K562 (cell line): ENCODE data around the gene AK4. TPM values are rescaled to one million over a fixed set of nuclear protein-coding genes. Genes with fewer than 3 reads are reported as not detected.

ENCODE experiments used
- ARID1B ChIP-seq: fragments of 450-650 bp; IDR thresholded peaks from 2 replicates; pipeline ENCODE4 v1.6.1; 2016; ENCODE audit warnings: antibody characterized with exemption, mild to moderate bottlenecking, inconsistent platforms
- CHCHD3 ChIP-seq: fragments of 250-450 bp; sonication (Bioruptor Pico); IDR thresholded peaks from 2 replicates; pipeline ENCODE4 v2.1.2; 2022; ENCODE audit warnings: mild to moderate bottlenecking
- MAZ ChIP-seq, 2 experiments: fragments of 450-650 bp in 1 of 2; sonication (generic) in 1 of 2; formaldehyde crosslinking; IDR thresholded peaks in 1 of 2; conservative IDR thresholded peaks in 1 of 2; 2 replicates each; pipeline versions ENCODE4 v1.4.0 to v1.5.0; 2020; ENCODE audit warnings: mild to moderate bottlenecking in 1 of 2, missing genetic modification reagents in 1 of 2
- PHB2 ChIP-seq: fragments of 450-650 bp; IDR thresholded peaks from 2 replicates; pipeline ENCODE4 v1.6.1; 2017; ENCODE audit warnings: low read depth
- RCOR1 ChIP-seq, 2 experiments: IDR thresholded peaks; 2 replicates each; pipeline ENCODE4 v1.6.1; 2012; ENCODE audit warnings: low read depth in 2 of 2, low read length in 2 of 2, borderline replicate concordance in 1 of 2, improper control_type of control experiment in 1 of 2
- SP2 ChIP-seq: IDR thresholded peaks from 2 replicates; pipeline ENCODE4 v1.6.1; 2011; ENCODE audit warnings: mild to moderate bottlenecking, low read depth, low read length, moderate library complexity; ENCODE audit not compliant: poor library complexity, severe bottlenecking; ENCODE audit errors: extremely low read depth
- TARDBP ChIP-seq: fragments of 450-650 bp; IDR thresholded peaks from 2 replicates; pipeline ENCODE4 v1.6.1; 2016
- ZHX1 ChIP-seq: fragments of 150-350 bp; conservative IDR thresholded peaks from 2 replicates; pipeline ENCODE4 v1.6.1; 2014; ENCODE audit warnings: low read length
- ZNF740 ChIP-seq, 3 experiments: fragments of 200-800 bp in 1 of 3; sonication (Bioruptor generic) in 1 of 3; sonication (generic) in 1 of 3; formaldehyde crosslinking in 1 of 3; IDR thresholded peaks; 2 replicates each; pipeline versions ENCODE4 v1.6.1 to v1.8.0; 2016 to 2022; ENCODE audit warnings: mild to moderate bottlenecking in 2 of 3, missing compliant biosample characterization in 2 of 3, missing genetic modification characterization in 2 of 3, missing genetic modification reagents in 1 of 3
- polyA plus RNA-seq, 8 experiments: library from polyadenylated mRNA; depleted of rRNA in 4 of 8; stranded (reverse) in 5 of 8; unstranded in 3 of 8; fragments of >200 nt; fragmentation: Nextera tagmentation in 2 of 8; fragmentation: Illumina TruSeq in 1 of 8; extraction: Ambion mirVana in 2 of 8; extraction: Trizol in 1 of 8; gene quantifications; 2 replicates each; pipeline versions ENCODE4 v1.2.1 to v1.2.3, GENCODE V29; 2011 to 2014; ENCODE audit warnings: inconsistent platforms in 1 of 8, missing spikeins in 1 of 8
- total RNA-seq, 7 experiments: library from RNA; depleted of rRNA in 6 of 7; stranded (reverse); fragments of >200 nt in 6 of 7; fragmentation: Illumina TruSeq in 2 of 7; extraction: Trizol in 2 of 7; gene quantifications; 2 replicates each; pipeline versions ENCODE4 v1.2.1 to v1.2.3, GENCODE V29; 2011 to 2021; ENCODE audit warnings: low replicate concordance in 1 of 7
- TF ChIP-seq, protein P1 (sequence below): fragments of 450-650 bp; IDR thresholded peaks from 2 replicates; pipeline ENCODE4 v1.6.1; 2016; ENCODE audit warnings: mild to moderate bottlenecking, moderate library complexity

AK4 gene
- total and polyA plus RNA-seq, 9 of the 15 experiments (the other 6 are each of a cell fraction or from before 2014, with no cell fraction given) = 10.4 to 96.6 (median 21.5) TPM

- TF ChIP-seq RCOR1 (IDR thresholded peaks at IDR 0.05; ENCODE audit: borderline replicate concordance in 1 of 2, low read depth in 2 of 2, low read length in 2 of 2) (0 out of 4 replicates have a peak, but pooled peaks of 1 of the 2 experiments have one; percentile 34), TARDBP (no peak), PHB2 (no peak), CHCHD3 (CRISPR knock-in tag) (no peak), MAZ (CRISPR knock-in tag; conservative IDR thresholded peaks at IDR 0.05 in 1 of 2, IDR thresholded peaks at IDR 0.05 in 1 of 2) (no peak), ZNF740 (CRISPR knock-in tag; IDR thresholded peaks at IDR 0.05) (no peak), ZNF740 (tag; IDR thresholded peaks at IDR 0.05) (no peak), ARID1B (peak; percentile 49), ZHX1 (no peak), SP2 (no peak)
- TF ChIP-seq, protein P1, sequence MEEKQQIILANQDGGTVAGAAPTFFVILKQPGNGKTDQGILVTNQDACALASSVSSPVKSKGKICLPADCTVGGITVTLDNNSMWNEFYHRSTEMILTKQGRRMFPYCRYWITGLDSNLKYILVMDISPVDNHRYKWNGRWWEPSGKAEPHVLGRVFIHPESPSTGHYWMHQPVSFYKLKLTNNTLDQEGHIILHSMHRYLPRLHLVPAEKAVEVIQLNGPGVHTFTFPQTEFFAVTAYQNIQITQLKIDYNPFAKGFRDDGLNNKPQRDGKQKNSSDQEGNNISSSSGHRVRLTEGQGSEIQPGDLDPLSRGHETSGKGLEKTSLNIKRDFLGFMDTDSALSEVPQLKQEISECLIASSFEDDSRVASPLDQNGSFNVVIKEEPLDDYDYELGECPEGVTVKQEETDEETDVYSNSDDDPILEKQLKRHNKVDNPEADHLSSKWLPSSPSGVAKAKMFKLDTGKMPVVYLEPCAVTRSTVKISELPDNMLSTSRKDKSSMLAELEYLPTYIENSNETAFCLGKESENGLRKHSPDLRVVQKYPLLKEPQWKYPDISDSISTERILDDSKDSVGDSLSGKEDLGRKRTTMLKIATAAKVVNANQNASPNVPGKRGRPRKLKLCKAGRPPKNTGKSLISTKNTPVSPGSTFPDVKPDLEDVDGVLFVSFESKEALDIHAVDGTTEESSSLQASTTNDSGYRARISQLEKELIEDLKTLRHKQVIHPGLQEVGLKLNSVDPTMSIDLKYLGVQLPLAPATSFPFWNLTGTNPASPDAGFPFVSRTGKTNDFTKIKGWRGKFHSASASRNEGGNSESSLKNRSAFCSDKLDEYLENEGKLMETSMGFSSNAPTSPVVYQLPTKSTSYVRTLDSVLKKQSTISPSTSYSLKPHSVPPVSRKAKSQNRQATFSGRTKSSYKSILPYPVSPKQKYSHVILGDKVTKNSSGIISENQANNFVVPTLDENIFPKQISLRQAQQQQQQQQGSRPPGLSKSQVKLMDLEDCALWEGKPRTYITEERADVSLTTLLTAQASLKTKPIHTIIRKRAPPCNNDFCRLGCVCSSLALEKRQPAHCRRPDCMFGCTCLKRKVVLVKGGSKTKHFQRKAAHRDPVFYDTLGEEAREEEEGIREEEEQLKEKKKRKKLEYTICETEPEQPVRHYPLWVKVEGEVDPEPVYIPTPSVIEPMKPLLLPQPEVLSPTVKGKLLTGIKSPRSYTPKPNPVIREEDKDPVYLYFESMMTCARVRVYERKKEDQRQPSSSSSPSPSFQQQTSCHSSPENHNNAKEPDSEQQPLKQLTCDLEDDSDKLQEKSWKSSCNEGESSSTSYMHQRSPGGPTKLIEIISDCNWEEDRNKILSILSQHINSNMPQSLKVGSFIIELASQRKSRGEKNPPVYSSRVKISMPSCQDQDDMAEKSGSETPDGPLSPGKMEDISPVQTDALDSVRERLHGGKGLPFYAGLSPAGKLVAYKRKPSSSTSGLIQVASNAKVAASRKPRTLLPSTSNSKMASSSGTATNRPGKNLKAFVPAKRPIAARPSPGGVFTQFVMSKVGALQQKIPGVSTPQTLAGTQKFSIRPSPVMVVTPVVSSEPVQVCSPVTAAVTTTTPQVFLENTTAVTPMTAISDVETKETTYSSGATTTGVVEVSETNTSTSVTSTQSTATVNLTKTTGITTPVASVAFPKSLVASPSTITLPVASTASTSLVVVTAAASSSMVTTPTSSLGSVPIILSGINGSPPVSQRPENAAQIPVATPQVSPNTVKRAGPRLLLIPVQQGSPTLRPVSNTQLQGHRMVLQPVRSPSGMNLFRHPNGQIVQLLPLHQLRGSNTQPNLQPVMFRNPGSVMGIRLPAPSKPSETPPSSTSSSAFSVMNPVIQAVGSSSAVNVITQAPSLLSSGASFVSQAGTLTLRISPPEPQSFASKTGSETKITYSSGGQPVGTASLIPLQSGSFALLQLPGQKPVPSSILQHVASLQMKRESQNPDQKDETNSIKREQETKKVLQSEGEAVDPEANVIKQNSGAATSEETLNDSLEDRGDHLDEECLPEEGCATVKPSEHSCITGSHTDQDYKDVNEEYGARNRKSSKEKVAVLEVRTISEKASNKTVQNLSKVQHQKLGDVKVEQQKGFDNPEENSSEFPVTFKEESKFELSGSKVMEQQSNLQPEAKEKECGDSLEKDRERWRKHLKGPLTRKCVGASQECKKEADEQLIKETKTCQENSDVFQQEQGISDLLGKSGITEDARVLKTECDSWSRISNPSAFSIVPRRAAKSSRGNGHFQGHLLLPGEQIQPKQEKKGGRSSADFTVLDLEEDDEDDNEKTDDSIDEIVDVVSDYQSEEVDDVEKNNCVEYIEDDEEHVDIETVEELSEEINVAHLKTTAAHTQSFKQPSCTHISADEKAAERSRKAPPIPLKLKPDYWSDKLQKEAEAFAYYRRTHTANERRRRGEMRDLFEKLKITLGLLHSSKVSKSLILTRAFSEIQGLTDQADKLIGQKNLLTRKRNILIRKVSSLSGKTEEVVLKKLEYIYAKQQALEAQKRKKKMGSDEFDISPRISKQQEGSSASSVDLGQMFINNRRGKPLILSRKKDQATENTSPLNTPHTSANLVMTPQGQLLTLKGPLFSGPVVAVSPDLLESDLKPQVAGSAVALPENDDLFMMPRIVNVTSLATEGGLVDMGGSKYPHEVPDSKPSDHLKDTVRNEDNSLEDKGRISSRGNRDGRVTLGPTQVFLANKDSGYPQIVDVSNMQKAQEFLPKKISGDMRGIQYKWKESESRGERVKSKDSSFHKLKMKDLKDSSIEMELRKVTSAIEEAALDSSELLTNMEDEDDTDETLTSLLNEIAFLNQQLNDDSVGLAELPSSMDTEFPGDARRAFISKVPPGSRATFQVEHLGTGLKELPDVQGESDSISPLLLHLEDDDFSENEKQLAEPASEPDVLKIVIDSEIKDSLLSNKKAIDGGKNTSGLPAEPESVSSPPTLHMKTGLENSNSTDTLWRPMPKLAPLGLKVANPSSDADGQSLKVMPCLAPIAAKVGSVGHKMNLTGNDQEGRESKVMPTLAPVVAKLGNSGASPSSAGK = no peak
Measured at GRCh38 chr1:65177457-65177856, 29.5 kb downstream of the AK4 start (continued).
